ENCODE data around the gene NOP9. TPM values are rescaled to one million over a fixed set of nuclear protein-coding genes. Genes with fewer than 3 reads are reported as not detected.

The NOP9 gene
- total and polyA plus RNA-seq, 9 of the 15 experiments (the other 6 are each of a cell fraction or from before 2014, with no cell fraction given), result 1.0 to 27.9 (median 15.1) TPM

DNA sequence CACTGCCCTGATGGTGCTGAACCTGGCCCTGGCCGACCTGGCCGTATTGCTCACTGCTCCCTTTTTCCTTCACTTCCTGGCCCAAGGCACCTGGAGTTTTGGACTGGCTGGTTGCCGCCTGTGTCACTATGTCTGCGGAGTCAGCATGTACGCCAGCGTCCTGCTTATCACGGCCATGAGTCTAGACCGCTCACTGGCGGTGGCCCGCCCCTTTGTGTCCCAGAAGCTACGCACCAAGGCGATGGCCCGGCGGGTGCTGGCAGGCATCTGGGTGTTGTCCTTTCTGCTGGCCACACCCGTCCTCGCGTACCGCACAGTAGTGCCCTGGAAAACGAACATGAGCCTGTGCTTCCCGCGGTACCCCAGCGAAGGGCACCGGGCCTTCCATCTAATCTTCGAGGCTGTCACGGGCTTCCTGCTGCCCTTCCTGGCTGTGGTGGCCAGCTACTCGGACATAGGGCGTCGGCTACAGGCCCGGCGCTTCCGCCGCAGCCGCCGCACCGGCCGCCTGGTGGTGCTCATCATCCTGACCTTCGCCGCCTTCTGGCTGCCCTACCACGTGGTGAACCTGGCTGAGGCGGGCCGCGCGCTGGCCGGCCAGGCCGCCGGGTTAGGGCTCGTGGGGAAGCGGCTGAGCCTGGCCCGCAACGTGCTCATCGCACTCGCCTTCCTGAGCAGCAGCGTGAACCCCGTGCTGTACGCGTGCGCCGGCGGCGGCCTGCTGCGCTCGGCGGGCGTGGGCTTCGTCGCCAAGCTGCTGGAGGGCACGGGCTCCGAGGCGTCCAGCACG, 16.4 kb downstream of the NOP9 start (continued):
- TF ChIP-seq RAD51 (IDR thresholded peaks at IDR 0.05; ENCODE audit: borderline replicate concordance, low read depth), result peak; percentile 20; the same call in 1 of the 2 replicates
- TF ChIP-seq REST (IDR thresholded peaks at IDR 0.05; ENCODE audit: borderline replicate concordance), result no peak
- TF ChIP-seq REST (CRISPR knock-in tag; IDR thresholded peaks at IDR 0.05; ENCODE audit: low read depth), result peak; percentile 52; the same call in 1 of the 2 replicates
- 0 out of 2 replicates have a peak, but pooled peaks have one; percentile 68 for TF ChIP-seq NR1H2 (CRISPR knock-in tag; IDR thresholded peaks at IDR 0.05)
- no peak for TF ChIP-seq DIDO1 (tag; IDR thresholded peaks at IDR 0.05; ENCODE audit: low read depth)
- no peak for TF ChIP-seq NR2C1 (IDR thresholded peaks at IDR 0.05)
- TF ChIP-seq NR2C1 (tag; IDR thresholded peaks at IDR 0.05), result peak; percentile 55; the same call in 1 of the 2 replicates
- TF ChIP-seq, protein P1, sequence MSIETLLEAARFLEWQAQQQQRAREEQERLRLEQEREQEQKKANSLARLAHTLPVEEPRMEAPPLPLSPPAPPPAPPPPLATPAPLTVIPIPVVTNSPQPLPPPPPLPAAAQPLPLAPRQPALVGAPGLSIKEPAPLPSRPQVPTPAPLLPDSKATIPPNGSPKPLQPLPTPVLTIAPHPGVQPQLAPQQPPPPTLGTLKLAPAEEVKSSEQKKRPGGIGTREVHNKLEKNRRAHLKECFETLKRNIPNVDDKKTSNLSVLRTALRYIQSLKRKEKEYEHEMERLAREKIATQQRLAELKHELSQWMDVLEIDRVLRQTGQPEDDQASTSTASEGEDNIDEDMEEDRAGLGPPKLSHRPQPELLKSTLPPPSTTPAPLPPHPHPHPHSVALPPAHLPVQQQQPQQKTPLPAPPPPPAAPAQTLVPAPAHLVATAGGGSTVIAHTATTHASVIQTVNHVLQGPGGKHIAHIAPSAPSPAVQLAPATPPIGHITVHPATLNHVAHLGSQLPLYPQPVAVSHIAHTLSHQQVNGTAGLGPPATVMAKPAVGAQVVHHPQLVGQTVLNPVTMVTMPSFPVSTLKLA (conservative IDR thresholded peaks at IDR 0.05), result peak; percentile 48 to 76; a peak in 3 of 4 replicates
- TF ChIP-seq ZNF316 (IDR thresholded peaks at IDR 0.05), result peak; percentile 88
- TF ChIP-seq HEY1 (CRISPR knock-in tag; IDR thresholded peaks at IDR 0.05; ENCODE audit: borderline replicate concordance), result no peak
- no peak for TF ChIP-seq TARDBP (IDR thresholded peaks at IDR 0.05)
